SIG-M5 treated with dmso at 0.1 percent for 504 hours (cell line): ENCODE measurements around the gene CCM2.
"Not testable (repeated sequence)": the region's sequence is repeated elsewhere in the genome, so short reads cannot be mapped to it uniquely, and the experiment has no call there.

ENCODE experiments used
- DNase-seq: peaks from one replicate; lab custom pipeline; 2025; ENCODE audit not compliant: unreplicated experiment; lab: John Stamatoyannopoulos, UW

The CCM2 gene

DNA sequence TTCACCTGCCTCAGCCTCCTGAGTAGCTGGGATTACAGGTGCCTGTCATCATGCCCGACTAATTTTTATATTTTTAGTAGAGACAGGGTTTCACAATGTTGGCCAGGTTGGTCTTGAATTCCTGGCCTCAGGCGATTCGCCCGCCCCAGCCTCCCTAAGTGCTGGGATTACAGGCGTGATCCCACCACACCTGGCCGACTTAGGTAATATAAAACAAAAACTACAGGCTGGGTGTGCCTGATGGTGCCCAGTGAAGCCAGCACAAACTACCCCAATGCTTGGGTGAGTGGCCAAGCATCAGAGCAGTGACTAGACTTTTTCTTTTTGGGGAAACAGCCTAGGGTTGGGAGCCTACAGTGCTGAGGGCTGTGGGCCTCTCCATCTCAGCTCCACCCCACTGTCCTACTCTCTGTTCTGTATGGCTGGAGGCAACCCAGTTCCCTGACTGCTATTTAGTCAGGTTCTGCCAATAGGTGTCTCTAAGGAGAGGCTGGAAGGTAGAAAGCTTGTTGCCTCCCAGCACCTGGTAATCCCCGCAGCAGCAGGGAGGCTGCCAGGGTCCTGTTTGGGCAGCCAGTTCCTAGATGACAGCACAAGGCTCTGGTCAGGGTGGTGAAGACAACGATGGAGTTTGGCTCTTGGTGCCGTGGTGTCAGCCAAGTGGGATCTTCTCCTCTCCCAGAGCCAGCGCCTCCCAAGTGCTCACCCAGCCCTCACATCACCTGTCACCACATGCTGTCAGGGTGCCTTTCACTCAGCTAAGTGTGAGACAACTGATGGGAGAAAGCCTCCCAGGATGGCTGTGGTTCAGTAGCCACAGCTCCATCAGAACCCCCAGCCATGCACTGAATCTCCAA is 99.2 kb downstream of the CCM2 start:
- DNase-seq, result no peak

DNA sequence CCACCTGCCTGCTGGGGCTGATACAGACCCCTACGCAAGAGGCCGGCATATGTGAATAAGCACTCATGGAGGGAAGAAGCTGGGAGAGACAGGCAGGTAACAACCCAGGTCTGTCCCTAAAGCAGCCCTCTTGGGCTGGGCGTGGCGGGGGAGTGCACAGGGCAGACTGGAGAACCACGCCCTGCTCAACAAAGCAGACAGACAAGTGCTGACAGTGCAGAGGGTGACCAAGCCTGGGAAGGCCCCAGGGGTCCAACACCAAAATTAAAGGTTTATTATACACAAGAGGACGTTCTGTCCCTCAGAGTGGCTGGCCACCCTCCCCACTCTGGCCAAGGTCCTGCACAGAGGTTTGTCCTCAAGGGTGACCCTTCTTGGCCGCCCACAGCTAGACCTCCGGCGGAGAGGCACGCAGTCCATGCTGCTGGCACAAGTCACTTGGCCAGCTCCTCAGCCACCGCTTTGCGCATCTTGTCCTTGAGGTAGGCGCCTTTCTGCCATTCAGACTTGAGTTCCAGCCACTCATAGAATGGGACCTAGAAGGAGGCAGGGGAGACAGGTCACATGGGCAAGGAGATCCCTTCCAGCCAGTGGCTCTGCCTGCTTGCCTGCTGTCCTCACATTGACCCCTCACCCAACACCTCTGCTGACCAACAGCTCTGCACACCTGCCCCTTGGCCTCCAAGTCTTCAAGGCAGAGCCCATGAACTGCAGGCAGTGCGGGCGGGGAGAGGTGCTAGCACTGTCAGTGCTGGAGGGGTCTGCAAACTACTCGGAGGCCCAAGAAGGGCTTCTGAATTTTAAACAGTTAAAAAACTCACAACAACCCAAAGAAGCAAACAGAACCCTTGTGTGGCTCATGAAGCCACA is 100.1 kb downstream of the CCM2 start:
- DNase-seq, result no peak

DNA sequence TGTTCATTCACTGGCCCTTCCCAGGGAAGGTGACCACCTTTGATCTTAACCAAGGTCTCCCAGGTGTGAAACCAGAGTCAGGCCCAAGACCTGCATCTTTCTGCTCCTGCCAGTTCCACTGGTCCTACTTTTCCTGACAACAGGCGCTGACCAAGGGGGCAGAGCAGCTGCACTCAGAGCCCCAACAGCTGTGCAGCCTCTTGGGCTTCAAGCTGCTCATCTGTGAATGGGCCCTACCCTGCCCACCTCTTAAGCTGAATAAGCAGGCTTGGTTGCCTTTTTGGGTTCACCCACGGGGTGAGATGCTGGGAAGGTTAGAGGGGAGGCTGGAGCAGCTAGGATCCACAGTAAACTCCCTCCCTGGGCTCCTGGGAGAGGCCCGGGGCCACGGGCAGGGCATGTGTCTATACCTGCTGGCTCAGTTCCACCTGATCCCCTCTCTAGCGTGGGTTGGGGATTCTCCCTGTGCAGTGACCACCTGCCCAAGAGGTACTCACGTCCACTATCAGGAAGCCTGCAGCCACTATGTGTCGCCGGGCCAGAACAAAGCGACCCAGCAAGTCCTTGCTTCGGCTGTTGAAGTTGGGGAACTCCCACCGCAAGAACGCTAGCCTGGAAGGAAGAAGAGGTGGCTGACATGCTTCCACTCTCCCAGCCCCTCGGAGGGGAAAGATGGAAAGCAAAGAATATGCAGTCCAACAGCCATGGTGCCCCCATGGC is 100.9 kb downstream of the CCM2 start:
- DNase-seq, result no peak

DNA sequence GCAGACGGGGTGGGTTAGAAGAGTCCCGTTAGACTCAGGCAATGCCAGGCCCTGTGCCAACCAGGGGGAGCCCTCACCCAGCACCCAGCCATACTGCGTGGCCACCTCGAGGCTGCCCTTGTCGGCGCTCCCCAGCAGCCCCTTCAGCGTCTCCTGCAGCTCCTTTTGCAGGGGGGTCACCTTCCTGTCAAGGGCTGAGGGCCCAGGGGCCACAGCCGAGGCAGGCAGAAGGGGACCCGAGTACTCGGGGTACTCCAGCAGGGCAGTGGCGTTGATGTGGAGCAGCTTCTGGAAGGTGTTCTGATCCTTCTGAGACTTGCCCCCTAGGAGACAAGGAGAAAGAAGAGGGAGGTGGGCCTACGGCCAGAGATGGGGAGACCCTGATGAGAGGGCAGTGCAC is 101.7 kb downstream of the CCM2 start:
- no peak for DNase-seq

DNA sequence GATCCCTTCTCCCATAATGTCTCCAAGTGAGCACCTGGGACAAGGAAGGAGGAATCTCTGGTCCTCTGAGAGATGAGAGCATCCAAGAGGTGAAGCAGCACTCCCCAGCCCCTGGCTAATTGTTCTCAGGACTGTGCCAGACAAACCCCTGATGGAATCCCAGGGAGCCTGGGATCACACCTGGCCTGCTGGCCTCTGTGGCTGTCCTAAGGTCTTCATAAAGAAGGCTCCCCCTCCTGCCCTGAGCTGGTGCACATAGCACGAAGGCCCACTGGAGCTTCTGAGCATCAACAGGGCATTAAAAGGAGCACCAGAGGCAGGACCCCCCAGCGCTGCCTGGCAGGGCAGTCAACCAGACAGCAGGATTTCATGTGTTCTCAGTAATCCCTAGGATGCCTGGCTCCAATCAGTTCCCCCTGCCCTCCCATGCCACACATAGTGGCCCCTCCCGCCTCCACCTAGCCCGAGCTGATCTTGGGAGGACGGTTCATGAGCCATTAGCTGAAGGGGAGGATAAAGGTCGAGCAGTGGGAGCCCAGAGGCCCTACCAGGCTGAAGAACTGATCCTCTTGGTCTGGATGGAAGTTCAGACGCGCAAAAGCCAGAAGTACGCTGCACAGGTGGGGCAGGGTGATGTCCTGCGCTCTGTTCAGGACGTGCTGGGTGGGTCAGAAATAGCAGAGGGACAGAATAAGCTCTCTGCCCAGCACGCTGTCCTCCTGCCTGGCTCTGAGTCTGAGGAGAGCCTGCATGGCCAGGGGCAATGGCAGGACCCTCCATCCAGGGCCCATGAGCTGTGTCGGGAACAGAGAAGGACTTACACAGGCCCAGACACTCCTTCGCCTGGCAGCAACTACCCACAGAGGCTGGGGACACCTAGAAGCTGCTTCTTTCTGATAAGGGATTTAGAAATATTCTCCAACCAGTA is 103.0 kb downstream of the CCM2 start:
- DNase-seq, result no peak

DNA sequence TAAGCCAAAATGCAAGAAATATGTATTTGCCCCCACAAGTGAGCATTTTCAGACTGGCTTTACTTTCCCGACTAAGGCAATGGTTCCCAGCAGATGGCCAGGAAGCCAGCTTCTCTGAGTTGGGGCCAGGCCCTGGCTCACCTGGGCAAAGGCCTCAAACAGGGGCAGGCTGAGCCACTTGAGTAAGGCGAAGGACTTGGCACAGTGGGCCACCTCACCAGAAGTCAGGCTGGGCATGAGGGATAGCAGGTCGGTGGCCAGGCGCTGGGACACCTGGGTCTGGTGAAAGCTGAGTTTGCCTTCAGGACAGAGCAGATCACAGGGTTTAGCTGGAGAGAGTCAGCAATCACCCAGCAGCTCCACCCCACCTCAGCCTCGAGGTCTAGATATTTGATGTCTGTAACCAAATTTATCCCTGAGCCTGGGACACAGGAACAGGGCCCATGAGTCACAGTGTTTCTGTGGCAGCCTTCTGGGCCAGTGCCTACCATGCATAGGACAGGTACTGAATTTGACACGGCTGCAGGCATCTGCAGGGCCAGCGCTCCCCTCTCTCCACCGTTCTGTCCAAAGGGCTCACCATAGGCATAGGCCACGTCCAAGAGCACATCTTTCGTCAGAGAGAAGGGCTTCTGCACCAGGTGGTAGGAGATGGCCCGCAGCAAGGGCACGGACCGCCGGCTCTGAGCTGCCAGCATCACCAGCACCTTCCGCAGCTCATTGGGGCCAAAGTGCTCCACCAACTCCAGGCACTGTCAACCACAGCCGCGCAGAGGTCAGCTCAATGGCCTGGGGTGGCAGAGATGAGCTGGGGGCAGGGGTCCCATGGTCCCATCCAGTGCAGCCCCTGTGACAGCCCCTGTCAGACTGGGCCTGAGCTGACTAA is 104.2 kb downstream of the CCM2 start:
- DNase-seq, result no peak

DNA sequence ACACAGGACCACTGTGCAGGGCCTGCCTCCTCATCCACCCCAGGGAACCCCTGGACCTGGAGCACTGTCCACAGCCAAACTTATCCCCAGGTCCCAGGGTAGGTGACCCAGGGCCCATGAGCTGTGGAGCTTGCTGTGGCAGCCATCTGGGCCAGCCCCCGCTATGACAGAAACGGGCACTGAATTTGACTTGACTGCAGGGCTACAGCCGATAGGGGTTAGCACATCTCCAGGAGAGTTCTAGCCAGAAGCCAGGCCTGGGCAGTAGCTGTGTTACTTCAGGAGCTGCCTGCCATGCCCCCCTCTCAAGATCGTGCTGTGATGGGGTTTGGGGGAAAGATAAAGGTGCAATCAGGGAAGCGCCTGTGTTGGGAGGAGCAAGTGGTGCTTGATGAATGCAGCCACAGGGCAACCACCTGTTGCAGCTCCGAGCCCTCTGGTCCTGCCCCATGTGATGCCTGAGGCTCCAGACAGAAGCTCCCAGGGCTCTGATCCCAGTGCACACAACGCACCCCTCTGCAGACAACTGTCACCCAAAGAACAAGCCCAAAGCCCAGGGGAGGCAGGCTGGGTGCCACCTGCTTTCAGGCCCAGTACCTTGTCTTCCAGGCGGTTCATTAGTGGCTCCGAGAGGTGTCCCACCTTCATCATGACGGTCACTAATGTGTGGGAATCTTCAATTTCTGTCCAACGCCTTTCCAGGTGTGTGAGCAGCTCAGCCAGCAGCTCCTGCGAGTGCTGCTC is 105.0 kb downstream of the CCM2 start:
- DNase-seq, result no peak

DNA sequence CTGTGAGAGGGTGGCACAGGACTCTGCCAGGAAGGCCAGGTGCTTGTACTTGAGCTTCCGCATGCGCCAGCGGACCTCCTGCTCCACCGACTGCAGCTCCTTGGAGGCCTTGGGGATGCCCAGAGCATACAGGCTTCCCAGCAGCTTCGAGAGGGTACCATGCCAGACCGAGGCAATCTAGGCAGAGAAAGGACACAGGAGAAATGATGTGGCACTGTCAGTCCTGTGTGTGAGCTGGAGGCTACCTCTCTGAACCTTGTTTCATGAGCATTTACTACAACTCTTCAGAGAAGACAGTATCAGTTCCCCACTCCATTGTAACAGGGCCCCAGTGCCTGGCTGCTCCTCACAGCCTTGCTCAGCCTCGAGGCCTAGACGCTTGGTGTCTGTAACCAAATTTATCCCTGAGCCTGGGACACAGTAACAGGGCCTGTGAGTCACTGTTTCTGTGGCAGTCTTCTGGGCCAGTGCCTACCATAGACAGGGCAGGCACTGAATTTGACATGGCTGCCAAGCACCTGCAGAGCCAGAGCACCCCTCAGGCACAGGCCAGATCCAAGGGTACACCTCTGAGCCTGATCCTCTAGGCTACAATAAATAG is 105.7 kb downstream of the CCM2 start:
- no peak for DNase-seq

DNA sequence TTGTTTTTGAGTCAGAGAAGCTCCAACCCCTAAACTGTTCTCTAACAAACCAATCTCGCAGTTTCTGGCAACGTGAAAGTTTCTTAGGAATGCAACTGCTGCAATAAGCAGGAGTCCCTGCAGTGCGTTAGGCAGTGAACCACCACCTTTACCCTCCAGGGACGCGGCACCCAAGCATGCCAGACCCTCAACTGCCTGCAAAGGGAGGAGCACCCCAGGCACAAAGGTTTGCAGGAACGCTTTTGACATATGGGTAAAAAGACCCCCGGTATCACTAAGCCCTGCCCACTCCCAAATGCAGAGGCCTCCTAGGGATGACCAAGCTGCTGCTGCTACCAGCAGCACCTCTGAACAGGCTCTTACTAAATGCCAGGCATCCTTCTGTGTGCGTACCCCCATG is 106.8 kb downstream of the CCM2 start:
- DNase-seq, result no peak

DNA sequence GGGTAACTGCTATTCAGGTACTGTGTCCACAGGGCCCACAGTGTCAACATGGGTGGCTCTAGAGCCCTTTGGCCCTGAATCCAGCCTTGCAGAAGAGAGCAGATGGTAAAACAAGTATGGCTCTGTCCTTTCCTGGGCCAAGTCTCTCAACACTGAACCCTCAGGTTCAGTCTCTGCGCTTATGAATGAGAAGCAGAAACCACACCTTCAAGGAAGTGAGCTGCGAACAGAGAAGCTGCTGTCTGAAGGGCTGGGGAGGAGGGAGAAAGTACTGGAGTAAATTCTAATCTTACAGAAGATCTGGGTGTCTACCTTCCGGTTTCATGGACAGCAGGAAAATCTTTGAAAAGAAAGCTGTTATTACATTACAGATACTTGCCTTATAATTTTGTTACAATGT is 107.4 kb downstream of the CCM2 start:
- no peak for DNase-seq

DNA sequence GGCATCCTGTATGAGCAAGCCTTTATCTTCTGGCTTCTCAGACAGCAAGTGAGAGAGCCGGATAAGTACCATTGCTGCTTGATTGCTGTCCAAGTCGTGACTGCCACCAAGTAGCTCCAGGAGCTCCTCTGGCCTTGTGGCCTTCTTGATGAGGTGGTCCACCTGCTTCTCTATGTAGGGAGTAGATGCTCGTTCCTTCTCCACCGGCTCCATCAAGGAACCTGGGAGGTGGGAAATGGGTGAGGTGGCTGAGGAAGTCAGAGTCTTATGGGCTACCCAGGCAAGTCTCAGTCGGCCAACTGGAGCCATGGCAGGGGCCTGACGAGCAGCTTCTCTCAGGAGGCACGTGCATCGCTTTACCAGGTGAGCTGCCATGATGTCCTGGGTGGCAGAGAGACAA is 108.9 kb downstream of the CCM2 start:
- DNase-seq, result no peak

DNA sequence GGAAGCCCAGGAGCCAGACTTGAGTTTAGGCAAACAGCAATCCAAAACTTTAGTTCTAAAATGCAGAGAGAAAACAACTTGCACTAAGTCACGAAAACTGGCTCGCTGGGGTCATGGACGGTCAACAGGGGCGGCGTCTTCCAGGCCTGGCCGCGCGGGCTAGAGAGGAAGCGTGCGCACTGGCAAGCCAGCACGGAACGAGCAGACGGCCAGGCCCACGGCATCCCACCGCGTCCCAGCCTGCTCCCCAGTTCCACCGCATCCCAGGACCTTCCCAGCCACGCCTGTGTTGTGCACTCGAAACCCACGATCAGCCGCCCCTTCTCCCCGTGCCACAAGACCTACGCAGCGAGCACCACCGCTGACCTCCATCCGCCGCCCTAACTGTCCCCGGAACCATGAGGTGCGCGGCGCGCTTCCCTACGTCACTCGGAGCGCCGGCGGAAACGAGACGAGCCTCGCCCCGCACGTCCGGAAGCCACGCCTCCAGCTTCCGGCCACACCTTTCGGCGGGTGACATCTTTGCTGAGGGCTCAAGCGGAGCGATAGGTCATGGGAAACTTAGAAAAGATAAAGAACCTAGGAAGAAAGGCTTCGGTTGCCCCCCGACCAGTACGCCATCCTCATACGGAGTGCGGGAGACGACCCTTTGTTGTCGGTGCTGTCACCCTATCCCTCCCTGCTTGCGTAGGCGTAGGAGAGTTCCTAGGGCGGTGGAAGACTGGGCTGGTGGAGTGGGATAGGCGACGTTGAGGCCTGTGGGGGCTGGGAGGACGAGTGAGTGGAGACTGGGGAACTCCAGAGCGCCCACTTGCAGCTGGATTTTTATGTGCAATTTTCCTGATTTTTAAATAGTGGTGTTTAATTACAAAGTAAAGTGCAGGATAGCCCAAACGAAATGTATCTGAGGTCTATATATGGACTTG is 111.6 kb downstream of the CCM2 start, which contains the start of gene TBRG4:
Gene TBRG4, minus strand, starts transcription at position 400 of the 926 bp plus-strand sequence. CDS start 2,460 bp downstream, outside the sequence.
- peak; percentile 90 for DNase-seq

DNA sequence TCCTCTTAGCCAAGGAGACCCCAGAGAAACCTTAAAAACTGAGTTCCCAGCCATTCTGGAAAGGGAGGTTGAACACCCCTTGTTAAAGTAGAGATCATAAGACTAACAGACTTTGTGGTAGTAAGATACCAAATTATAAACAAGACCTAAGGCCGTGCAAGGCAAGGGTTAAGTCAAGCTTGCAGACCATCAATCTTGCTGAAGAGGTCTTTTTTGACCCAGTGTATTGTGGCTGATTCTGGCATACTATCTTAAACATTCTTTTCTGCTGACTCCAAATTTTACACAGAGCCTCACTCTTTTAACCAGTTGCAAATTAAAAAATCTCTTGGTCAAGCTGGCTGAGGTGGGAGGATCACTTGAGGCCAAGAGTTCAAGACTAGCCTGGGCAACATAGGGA is 112.6 kb downstream of the CCM2 start:
- no peak for DNase-seq

DNA sequence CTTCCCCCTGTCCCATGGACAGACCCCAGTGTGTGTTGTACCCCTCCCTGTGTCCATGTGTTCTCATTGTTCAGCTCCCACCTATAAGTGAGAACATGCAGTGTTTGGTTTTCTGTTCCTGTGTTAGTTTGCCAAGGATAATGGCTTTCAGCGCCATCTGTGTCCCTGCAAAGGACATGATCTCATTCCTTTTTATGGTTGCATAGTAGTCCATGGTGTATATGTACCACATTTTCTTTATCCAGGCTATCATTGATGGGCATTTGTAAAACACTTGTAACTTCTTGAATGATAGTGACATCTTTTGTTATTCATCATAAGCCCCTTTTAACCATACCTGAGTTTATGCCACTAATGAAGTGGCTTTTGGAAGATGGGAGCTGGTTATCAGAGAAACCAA is 114.3 kb downstream of the CCM2 start:
- not testable (repeated sequence) for DNase-seq

DNA sequence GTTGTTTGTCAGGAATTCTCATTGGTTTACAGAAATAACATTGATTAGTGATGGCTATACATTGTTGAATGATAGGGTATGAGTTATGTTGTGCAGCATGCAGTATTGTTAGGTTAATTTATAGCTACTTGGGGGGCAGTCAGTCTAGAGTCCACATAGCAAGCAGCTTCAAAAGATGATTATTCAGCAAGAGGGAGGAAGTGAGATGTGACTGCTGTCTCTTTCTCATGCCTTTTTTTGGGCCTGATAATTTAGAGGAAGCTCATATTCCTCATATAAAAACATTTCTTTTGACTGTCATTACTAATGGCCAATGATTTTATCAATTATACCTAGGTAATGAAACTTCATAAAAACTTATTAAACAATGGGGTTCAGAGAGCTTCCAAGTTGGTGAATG is 114.9 kb downstream of the CCM2 start:
- no peak for DNase-seq

DNA sequence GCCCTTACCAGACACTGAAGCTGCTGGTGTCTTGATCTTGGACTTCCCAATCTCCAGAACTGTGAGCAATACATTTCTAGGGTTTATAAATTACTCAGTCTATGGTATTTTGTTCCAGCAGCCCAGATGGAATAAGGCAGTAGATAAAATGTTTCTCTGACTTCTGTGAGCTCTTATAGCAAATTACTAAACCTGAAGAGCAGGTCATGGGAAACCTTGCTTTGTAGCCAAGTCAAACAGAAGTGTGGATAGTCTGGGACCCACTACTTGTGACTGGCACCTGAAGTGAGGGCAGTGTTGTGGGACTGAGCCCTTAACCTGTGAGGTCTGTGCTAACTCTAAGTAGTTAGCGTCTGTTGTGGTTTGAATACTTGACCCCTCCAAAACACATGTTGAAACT is 116.0 kb downstream of the CCM2 start:
- no peak for DNase-seq

DNA sequence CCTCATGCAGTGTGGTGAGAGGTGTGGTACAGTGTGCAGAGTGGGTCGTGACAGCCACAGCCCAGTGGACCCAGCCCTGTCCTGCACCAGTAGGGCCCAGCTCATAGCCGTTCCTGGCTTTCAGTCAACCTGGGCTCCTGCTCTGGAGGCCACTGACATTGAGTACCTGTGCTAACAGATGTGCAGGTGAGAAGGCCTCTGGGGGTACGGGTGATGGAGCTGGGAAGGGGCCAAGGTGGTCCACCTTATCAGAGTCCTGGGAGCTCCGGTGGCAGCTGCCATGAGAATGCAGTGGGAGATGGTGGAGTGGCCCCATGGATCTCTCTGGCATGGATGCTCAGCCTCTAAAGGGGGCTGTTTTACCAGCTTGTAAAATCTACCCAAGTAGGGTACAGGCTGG is 117.6 kb downstream of the CCM2 start:
- DNase-seq, result no peak
